ENCODE results near the gene NARF.

Gene NARF

GRCh38 chr17:82524540-82524939 is 66.0 kb downstream of the NARF start:
- no peak overlapping the region for H3K4me3 ChIP-seq (ENCODE audit: low read length)
- no peaks in the 10 kb centered on the region for H3K27me3 ChIP-seq (ENCODE audit: control insufficient read depth, low read length)
- peaks cover 97% of the 10 kb centered on the region for H3K79me2 ChIP-seq (ENCODE audit: control insufficient read depth, low read length)
- no peak overlapping the region for H3K4me2 ChIP-seq (ENCODE audit: low read length)
- peaks cover 23% of the 10 kb centered on the region for H3K36me3 ChIP-seq (ENCODE audit: control insufficient read depth, low read length)
- no peaks in the 10 kb centered on the region for H3K9me2 ChIP-seq (replicated peaks; ENCODE audit: control insufficient read depth, low read length)
- H3K27ac ChIP-seq (ENCODE audit: low read depth, low read length) = no peak overlapping the region
- H3F3A ChIP-seq (ENCODE audit: control insufficient read depth, insufficient read depth) = no peaks in the 10 kb centered on the region
- peaks cover 31% of the 10 kb centered on the region for H4K20me1 ChIP-seq (ENCODE audit: control insufficient read depth, insufficient read depth, low read depth, low read length)
- H3K4me1 ChIP-seq (ENCODE audit: control insufficient read depth, low read length) = peaks cover 55% of the 10 kb centered on the region
- TF ChIP-seq EZH2phosphoT487 (IDR thresholded peaks at IDR 0.05; ENCODE audit: borderline replicate concordance, low read length) (no peak), CTCF (IDR thresholded peaks at IDR 0.05; ENCODE audit: low read depth, low read length, poor library complexity, severe bottlenecking) (no peak)
- H3K9me3 ChIP-seq (ENCODE audit: control insufficient read depth, insufficient read depth, low read length) = no peaks in the 10 kb centered on the region

- Histone ChIP-seq H4K20me1 (ENCODE audit: control insufficient read depth, insufficient read depth, low read depth, low read length) (peaks cover 29% of the 10 kb centered on the region), H3K9me2 (replicated peaks; ENCODE audit: control insufficient read depth, low read length) (no peaks in the 10 kb centered on the region), H3K27me3 (ENCODE audit: control insufficient read depth, low read length) (no peaks in the 10 kb centered on the region), H3K4me2 (ENCODE audit: low read length) (no peak overlapping the region), H3K9me3 (ENCODE audit: control insufficient read depth, insufficient read depth, low read length) (no peaks in the 10 kb centered on the region), H3K4me3 (ENCODE audit: low read length) (no peak overlapping the region), H3K4me1 (ENCODE audit: control insufficient read depth, low read length) (peaks cover 65% of the 10 kb centered on the region), H3K27ac (ENCODE audit: low read depth, low read length) (no peak overlapping the region), H3K79me2 (ENCODE audit: control insufficient read depth, low read length) (peaks cover 100% of the 10 kb centered on the region), H3K36me3 (ENCODE audit: control insufficient read depth, low read length) (peaks cover 19% of the 10 kb centered on the region), H3F3A (ENCODE audit: control insufficient read depth, insufficient read depth) (no peaks in the 10 kb centered on the region)
- TF ChIP-seq CTCF (IDR thresholded peaks at IDR 0.05; ENCODE audit: low read depth, low read length, poor library complexity, severe bottlenecking) = no peak
- TF ChIP-seq EZH2phosphoT487 (IDR thresholded peaks at IDR 0.05; ENCODE audit: borderline replicate concordance, low read length) = no peak
These were observed 67.2 kb downstream of the NARF start for GRCh38 chr17:82525712-82526111.

- Histone ChIP-seq H3K4me1 (ENCODE audit: control insufficient read depth, low read length) (peaks cover 52% of the 10 kb centered on the region), H3K9me2 (replicated peaks; ENCODE audit: control insufficient read depth, low read length) (no peaks in the 10 kb centered on the region), H3K36me3 (ENCODE audit: control insufficient read depth, low read length) (peaks cover 10% of the 10 kb centered on the region), H3K9me3 (ENCODE audit: control insufficient read depth, insufficient read depth, low read length) (no peaks in the 10 kb centered on the region), H3K4me2 (ENCODE audit: low read length) (no peak overlapping the region), H3K79me2 (ENCODE audit: control insufficient read depth, low read length) (peaks cover 100% of the 10 kb centered on the region), H3K4me3 (ENCODE audit: low read length) (no peak overlapping the region), H3F3A (ENCODE audit: control insufficient read depth, insufficient read depth) (no peaks in the 10 kb centered on the region), H4K20me1 (ENCODE audit: control insufficient read depth, insufficient read depth, low read depth, low read length) (peaks cover 26% of the 10 kb centered on the region), H3K27ac (ENCODE audit: low read depth, low read length) (no peak overlapping the region), H3K27me3 (ENCODE audit: control insufficient read depth, low read length) (no peaks in the 10 kb centered on the region)
- TF ChIP-seq CTCF (IDR thresholded peaks at IDR 0.05; ENCODE audit: low read depth, low read length, poor library complexity, severe bottlenecking) = no peak
- no peak for TF ChIP-seq EZH2phosphoT487 (IDR thresholded peaks at IDR 0.05; ENCODE audit: borderline replicate concordance, low read length)
These were observed 69.4 kb downstream of the NARF start for GRCh38 chr17:82527898-82528297.

Data from DOHH2 (cell line).